HG02973 (cell line): ENCODE results near the gene CDKAL1.
"Not testable (repeated sequence)": the region's sequence is repeated elsewhere in the genome, so short reads cannot be mapped to it uniquely, and the experiment has no call there.

Experiments
- ATAC-seq: cut with Tn5 transposase; IDR thresholded peaks from one replicate; pipeline ENCODE4 v1.9.1; 2021; ENCODE audit warnings: moderate library complexity; ENCODE audit not compliant: unreplicated experiment

CDKAL1 gene

DNA sequence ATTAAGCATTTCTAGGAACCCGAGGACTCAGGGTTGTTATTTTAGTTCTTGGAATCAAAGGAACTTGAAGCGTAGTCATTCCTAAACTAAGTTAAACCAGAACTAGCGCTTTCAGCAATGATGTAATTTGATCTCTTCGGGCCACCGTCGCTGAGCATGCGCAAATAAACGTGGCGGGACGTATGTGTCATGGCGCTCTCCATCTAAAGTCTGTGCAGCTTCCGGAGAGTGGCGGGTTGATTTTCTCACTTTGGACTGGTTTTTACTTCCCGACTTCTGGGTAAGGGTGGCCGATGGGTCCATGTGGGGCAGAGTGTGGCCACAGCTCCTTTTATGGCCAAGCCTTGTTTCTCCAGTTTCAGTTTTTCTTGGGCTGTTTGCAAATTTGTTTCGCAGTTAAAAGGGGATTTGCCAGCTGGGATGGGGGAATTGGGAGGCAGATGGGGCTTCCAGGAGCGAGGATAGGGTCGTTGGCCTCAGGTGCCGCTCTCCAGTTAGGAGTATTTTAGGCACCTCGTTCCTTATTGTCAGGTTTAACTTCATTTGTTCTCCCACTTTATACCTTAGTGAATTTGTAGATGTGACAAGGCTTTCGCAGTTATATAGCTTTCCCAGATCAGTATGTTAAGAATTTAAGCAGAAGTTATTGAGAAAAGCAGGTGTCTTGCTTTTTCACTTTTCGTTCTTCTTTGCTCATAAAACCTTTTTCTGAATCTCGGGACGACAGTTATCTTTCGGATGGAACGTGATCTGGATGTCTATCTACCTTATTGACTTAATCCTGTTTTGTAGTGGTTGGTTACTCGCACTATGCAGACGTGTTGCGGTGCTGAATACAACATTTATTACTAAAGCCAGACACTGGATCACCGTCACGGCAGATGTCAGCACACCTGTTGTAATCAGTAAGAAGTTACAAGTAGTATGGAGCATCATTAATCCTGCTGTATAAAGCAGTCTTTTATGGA is at the start of gene CDKAL1:
CDKAL1 (plus strand) TSS at position 163 of the 968 bp plus-strand sequence. CDS start 11,894 bp downstream, outside the sequence.
- peak; percentile 78 for ATAC-seq

- no peak for ATAC-seq
Observed at GRCh38 chr6:20486641-20487040, 47.6 kb upstream of the CDKAL1 start.

GRCh38 chr6:20487669-20488375 is 46.4 kb upstream of the CDKAL1 start:
- no peak for ATAC-seq

- no peak for ATAC-seq
Observed at GRCh38 chr6:20490591-20490990, 43.7 kb upstream of the CDKAL1 start.

- no peak for ATAC-seq
Observed at GRCh38 chr6:20492099-20492498, 42.2 kb upstream of the CDKAL1 start.

- ATAC-seq, result no peak
Observed at GRCh38 chr6:20497216-20498040, 36.8 kb upstream of the CDKAL1 start.

DNA sequence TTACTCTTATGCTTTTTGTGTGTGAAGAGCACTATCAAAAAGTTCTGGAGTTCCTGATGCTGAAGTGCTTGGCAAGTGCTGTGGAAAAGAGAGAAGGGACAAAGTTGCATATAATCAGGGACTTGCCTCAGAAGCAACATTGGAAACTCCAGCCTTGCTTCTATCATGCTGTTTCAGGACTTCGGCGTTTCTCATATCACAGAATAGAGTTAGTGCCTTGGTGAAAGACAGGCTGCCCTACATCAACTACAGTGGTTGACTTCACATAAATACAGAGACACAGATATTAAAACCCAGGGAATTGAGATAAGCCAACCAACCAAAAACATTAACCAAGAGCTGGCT is 36.2 kb upstream of the CDKAL1 start:
- ATAC-seq, result no peak

GRCh38 chr6:20509212-20509611 is 25.0 kb upstream of the CDKAL1 start:
- no peak for ATAC-seq

GRCh38 chr6:20511852-20512251 is 22.4 kb upstream of the CDKAL1 start:
- no peak for ATAC-seq

GRCh38 chr6:20525208-20525607 is 9.0 kb upstream of the CDKAL1 start:
- not testable (repeated sequence) for ATAC-seq

- ATAC-seq, result peak; percentile 59
Observed at GRCh38 chr6:20529086-20529448, 5.2 kb upstream of the CDKAL1 start.

GRCh38 chr6:20532881-20533280 is 1.4 kb upstream of the CDKAL1 start:
- ATAC-seq, result no peak

DNA sequence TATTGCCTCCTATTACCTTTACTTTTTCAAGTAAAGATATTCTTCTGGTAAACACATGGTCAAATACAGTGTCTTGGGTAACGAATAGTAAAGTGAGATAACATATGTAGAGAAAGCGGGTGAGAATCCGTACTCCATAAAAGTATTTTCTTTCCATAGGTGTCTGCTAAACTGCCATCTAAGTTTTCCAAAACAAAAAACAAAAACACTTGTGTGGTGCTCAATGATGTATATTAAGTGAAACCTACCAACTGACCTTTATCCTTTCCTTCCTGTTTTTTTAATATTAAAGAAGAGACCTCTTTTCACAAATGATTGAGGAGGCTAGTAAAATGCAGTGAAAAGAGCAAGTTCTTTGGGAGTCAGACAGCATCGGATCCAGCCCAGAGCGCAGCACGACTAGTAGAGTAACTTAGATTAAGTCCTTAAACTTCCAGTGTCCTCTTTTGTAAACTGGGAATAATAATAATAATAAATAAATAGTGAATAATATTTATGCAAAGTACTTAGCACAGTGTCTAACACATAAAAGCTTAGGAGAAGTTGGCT is 437 bp upstream of the CDKAL1 start:
- no peak for ATAC-seq

DNA sequence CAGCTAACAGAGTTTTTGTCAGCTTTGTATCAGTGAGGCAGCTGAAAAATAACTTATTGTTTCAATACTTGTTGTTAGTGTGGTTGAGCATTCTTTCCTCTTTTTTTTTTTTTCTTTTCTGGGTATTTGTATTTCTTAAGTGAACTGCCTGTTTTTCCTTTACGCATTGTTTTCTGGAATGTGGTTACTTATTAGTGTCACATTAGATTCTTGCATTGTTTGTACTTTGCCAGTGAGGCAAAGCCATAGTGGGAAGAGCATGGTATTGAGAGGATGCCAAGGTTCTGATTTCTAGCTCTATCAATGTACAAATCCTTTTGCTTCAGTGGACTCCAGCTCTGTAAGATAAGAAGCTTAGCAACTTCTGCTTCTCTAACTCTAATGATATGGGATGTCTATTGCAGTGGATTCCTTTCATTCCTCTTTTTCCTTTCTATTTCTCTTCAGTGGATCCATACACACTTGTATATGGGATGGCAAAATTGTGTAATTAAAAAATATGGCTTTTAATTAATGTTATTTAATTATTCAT is 3.9 kb downstream of the CDKAL1 start:
- ATAC-seq, result no peak

DNA sequence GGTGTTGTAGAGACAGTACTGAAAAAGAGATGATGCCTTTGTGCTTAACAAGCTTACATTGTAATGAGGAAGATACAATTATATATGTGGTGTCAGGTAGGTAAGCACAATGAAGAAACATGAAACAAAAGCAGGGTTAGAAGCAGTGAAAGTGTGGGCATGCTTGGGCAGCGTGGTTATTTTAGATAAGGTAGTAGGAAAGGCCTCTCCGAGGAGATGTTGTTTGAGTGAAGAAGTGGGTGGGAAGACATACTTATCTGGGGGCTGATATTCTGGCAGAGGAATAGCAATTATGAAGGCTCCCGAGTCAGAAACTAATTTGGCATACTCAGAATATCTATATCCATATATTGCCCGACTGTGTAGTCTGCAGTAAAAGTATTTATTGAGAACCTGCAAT is 4.7 kb downstream of the CDKAL1 start:
- ATAC-seq, result no peak

GRCh38 chr6:20539387-20539786 is 5.1 kb downstream of the CDKAL1 start:
- no peak for ATAC-seq

DNA sequence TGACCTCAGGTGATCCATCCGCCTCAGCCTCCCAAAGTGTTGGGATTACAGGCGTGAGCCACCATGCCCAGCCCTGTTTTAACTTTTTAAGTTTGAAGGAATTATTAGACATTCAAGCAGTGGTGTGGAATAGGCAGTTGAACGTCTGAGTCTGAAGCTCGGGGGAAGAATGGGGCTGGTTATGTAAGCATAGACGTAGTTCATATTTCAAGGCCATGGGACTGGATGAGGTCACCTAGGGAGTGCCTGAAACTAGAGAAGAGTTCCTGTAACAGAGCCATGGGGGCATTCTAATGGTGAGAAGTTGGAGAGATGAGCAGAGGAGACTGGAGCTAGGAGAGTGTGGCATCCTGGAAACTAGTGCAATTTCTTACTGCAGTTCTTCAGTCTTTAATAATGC is 6.4 kb downstream of the CDKAL1 start:
- ATAC-seq, result no peak

GRCh38 chr6:20541382-20541781 is 7.1 kb downstream of the CDKAL1 start:
- no peak for ATAC-seq

DNA sequence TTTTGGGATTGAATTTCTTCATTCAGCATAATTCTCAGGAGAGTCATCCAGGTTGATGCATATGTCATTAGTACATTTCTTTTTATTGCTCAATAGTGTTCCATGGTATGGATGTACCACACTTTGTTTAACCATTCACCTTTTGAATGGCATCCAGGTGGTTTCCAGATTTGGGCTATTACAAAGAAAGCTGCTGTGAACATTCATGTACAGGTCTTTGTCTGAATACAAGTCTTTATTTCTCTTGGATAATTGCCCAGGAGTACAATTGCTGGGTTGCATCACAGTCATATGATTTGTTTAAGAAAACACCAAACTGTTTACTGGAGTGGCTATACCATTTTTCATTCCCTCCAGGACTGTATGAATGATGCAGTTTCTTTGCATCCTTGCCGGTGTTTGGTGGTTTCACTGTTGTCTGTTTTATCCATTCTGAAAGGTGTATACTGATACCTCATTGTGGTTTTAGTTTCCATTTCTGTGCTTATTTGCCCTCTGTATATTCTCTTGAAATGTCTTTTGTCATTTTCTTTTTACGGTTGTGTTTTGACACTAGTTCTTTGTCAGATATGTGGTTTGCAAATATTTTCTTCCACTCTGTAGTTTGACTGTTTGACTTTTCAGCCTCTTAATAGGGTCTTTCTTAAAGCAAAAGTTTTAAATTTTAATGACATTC is 8.8 kb downstream of the CDKAL1 start:
- peak; percentile 97 for ATAC-seq

- ATAC-seq, result no peak
Observed at GRCh38 chr6:20548264-20548663, 14.0 kb downstream of the CDKAL1 start.
